Astrocyte of the spinal cord (primary cell): ENCODE results near the gene ADAR.

Source experiments
- DNase-seq: peaks from one replicate; pipeline ENCODE4 v3.0.0; 2011; ENCODE audit warnings: low read depth, low spot score
- H3K4me3 ChIP-seq: 2 replicates; pipeline ENCODE4 v1.5.1; 2011; ENCODE audit warnings: low read depth, mild to moderate bottlenecking, low read length, moderate library complexity
- CTCF ChIP-seq: IDR thresholded peaks from 2 replicates; pipeline ENCODE4 v1.5.1; 2012; ENCODE audit warnings: low read depth, mild to moderate bottlenecking, low read length, inconsistent platforms
- in situ Hi-C: cut with HindIII; loops from 2 replicates; pipeline ENCODE4 v1.10.0; 2017; ENCODE audit warnings: low sequenced_read_pairs

The ADAR gene

DNA sequence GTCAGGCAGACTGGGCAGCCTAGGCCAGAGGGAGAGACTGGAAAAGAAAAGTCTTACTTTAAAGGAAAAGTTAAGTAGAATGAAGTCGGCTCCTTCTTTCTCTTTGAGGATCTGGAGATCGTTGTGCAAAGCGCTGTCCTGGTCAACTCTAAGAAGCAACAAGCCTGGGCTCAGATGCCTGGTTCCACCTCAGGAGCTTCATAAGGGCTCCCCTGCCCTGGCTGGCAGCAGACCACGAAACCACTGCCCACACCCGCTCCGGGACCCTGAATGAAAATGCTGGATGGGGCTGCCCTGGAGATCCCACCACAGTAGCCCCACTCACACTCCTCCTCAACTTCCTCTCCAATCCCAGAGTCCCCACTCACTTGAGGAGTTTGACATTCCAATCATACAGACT lies 56.0 kb downstream of the ADAR start:
- H3K4me3 ChIP-seq: no peak overlapping the region
- in situ Hi-C loops: no loop called here
- TF ChIP-seq CTCF: no peak
- DNase-seq: no peak

DNA sequence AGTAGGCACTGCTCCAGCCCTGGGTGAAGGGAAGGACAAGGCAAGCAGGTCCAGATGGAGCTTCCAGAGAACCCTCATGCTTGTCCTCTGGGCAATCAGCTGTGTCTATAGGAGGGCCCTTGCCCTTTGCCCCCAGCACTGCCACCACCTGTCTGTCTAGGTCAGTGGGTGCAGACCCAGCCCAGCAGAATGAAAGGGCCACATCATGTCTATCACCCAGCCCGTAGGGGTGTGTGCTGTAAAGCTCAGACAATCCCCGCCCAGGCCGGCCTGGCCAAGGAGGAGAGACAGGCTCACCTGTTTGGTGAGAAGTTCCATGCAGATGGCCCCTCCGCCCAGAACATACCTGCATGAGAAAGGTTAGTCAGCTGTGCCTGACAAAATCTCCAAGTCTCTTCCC lies 56.5 kb downstream of the ADAR start:
- in situ Hi-C loops: no loop called here
- no peak for DNase-seq
- TF ChIP-seq CTCF: no peak
- H3K4me3 ChIP-seq: no peak overlapping the region

DNA sequence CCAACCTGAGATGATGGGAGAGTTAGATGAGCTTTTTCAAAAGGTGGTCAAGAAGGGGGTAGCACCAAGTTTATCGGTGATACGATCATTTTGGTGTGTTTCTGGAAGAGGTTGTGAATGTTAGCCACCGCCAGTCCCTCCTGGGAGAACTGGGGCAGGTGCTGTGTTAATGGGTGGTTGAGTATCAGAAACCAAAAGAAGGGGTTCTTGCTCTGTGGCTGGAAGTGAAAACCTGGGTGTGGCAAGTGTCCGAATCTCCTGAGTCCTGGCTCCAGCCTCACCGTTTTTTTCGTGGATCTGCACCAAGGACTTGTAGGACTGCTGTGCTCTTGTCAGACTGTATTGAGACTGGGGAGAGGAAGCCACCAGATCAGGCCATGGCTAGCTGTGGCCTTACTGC lies 57.3 kb downstream of the ADAR start:
- in situ Hi-C loops: no loop called here
- TF ChIP-seq CTCF: no peak
- H3K4me3 ChIP-seq: no peak overlapping the region
- no peak for DNase-seq

DNA sequence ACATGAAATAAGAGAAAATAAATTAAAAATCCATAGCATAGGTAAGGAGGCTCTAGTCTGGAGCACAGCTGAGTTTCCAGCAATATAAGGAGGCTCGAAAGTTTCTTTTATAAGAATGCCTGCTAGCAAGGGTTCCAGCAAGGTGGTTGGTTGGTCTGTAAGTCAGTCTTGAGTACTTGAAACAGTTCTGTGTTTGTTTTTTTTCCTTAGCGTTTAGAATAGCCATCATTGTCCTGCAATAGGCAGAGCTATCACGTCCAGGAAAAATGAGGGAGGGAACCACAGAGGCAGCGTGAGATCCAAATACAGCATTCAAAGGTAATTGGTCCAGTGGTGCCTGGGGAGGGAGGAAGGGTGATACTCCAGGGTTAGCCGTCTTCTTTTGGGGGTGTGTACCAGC lies 57.9 kb downstream of the ADAR start:
- DNase-seq: no peak
- no peak for TF ChIP-seq CTCF
- no peak overlapping the region for H3K4me3 ChIP-seq
- in situ Hi-C loops: no loop called here

DNA sequence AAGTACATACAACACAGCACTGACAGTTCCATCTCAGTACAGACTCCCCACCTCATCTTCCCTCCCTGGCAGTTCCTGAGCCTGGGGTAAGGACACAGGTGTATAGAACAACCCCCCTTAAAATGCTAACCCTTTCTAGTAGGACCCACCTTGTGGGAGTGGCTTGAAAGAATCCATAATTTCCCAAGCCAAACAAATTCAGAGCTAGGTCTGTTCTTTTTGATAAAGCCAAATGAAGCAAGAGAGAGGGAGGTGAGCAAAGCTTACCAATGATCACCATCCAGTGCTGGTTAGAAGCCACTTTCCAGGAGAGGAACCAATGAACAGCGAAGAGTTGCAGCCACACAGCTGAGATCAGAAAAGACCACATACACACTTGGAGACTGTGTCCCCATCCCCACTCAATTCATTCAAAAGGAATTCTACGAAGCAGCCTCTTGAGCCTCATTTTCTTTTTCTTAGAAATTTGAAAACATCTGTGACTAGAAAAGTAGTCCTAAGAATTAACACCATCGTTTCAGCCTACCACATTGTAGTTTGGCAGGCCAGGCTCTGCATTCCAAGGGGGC lies 58.7 kb downstream of the ADAR start:
- no peak overlapping the region for H3K4me3 ChIP-seq
- TF ChIP-seq CTCF: no peak
- no peak for DNase-seq
- in situ Hi-C loops: no loop called here

GRCh38 chr1:154548028-154548427 lies 60.0 kb downstream of the ADAR start:
- no peak overlapping the region for H3K4me3 ChIP-seq
- DNase-seq: no peak
- in situ Hi-C loops: no loop called here
- TF ChIP-seq CTCF: no peak

DNA sequence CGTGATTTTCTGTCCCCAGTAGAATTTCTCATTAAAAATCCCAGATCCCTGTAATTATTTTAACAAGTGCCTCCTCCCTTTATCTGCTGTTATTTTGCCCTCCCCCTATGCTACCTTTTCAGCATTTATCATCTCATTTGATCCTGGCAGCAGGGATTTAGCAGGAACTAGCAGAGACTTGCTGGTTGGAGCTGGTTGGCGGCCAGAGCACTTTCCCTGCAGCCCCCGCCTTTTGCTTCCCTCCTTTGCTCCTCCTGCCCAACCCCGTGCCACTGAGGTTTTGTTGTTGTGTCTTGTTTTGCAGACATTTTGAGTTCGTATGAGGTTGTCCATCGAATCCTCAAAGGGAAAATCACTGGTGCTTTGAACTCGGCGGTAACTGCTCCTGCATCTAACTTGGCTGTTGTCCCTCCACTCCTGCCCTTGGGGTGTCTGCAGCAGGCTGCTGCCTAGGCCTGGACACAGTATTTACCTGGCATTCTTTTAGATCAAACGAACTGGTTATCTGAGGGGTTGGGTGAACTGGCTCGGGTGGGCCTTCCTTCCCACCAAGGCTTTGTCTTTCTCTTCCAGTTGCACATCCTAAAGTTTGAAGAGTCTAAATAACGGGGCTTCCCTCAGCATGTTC lies 60.8 kb downstream of the ADAR start:
- DNase-seq: no peak
- H3K4me3 ChIP-seq: no peak overlapping the region
- TF ChIP-seq CTCF: no peak
- in situ Hi-C loops: no loop called here
